IPS-15b (cell line): Measurements from ENCODE around the gene CEACAM4.

Experiments used
- H3K27me3 ChIP-seq: one replicate; pipeline ENCODE4 v1.6.1; 2013; ENCODE audit warnings: low read length; ENCODE audit not compliant: control insufficient read depth, insufficient read depth
- H3K36me3 ChIP-seq: one replicate; pipeline ENCODE4 v1.6.1; 2013; ENCODE audit warnings: low read length; ENCODE audit not compliant: control insufficient read depth, insufficient read depth
- H3K4me1 ChIP-seq: one replicate; pipeline ENCODE4 v1.6.1; 2013; ENCODE audit warnings: mild to moderate bottlenecking, low read length; ENCODE audit not compliant: control insufficient read depth, insufficient read depth
- H3K4me3 ChIP-seq: one replicate; pipeline ENCODE4 v1.5.1; 2013; ENCODE audit warnings: low read depth, low read length
- H3K9ac ChIP-seq: one replicate; pipeline ENCODE4 v1.6.1; 2013; ENCODE audit warnings: low read depth, mild to moderate bottlenecking, low read length
- H3K9me3 ChIP-seq: one replicate; pipeline ENCODE4 v1.6.1; 2013; ENCODE audit warnings: mild to moderate bottlenecking, low read length; ENCODE audit not compliant: control insufficient read depth, insufficient read depth

The CEACAM4 gene

DNA sequence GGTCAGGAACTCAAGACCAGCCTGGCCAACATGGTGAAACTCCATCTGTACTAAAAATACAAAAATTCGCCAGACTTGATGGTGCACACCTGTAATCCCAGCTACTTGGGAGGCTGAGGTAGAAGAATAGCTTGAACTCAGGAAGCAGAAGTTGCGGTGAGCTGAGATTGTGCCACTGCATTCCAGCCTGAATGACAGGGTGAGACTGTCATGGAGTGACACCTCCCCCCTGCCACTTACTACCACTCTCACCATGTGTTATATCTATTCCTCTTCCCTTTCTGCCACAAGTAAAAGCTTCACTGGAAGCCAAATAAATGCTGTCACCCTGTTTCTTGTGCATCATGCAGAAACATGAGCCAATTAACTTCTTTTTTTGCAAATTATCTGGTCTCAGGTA, 10.6 kb upstream of the CEACAM4 start:
- no peaks in the 10 kb centered on the region for H3K36me3 ChIP-seq
- H3K4me3 ChIP-seq = no peak overlapping the region
- no peaks in the 10 kb centered on the region for H3K4me1 ChIP-seq
- no peak overlapping the region for H3K9ac ChIP-seq
- H3K27me3 ChIP-seq = peaks cover 3% of the 10 kb centered on the region
- no peaks in the 10 kb centered on the region for H3K9me3 ChIP-seq

DNA sequence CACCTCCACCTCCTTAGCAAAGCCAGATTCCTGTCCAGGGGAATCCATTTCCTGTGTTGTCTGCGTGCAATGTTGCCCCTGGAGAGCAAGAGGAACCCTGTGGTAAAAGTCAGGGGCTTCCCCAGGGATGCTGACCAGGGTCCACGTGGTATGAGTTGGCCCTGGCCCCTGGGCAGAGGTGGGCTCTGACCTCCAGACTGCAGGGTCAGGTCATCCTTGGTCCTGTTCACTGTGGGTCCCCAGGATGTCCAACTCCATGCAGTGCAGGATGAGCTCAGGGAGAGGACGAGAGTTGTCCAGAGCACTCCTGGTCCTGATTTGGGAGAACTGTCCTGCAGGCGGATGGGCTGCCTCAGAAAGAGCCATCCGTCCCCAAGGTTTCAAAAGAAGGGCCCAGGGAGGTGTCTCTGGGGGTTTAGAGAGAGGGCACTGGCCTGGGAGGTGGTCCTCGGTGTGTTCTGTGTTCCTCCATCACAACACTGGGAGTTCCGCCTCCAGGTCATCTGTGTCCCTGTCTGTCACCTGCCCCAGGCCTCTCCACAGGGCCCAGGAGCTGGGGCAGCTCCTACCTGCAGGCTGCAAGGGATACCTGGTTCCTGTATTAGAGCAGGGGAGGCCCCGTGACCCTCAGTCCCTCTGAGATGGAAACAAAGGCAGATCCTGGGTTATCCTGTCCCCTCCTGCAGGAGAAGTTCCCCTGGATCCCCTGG, 1.2 kb upstream of the CEACAM4 start:
- H3K9ac ChIP-seq = no peak overlapping the region
- H3K36me3 ChIP-seq = no peaks in the 10 kb centered on the region

DNA sequence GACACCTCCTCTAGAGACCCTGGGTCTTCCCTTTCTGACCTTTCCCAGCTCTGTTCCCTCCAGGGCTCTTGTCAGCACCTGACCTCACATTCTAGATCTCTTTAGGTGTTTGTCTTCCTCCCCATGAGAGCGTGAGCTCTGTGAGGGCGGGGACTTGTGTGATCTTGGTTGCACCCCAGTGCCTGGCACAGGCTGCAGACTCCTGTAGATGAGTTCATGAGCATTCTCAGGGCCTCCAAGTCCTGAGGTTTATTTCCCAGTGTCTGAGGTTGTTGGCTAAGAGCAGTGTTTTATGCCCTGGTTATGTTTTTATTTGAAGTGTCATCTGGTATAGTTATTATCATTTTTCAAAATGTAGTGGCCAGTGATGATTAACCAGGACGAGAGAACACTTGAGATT, 596 bp downstream of the CEACAM4 start:
- no peaks in the 10 kb centered on the region for H3K4me1 ChIP-seq

More for the DNA sequence above, 1.2 kb upstream of the CEACAM4 start:
- Histone ChIP-seq H3K4me1 (no peaks in the 10 kb centered on the region), H3K4me3 (no peak overlapping the region), H3K27me3 (no peaks in the 10 kb centered on the region), H3K9me3 (no peaks in the 10 kb centered on the region)

DNA sequence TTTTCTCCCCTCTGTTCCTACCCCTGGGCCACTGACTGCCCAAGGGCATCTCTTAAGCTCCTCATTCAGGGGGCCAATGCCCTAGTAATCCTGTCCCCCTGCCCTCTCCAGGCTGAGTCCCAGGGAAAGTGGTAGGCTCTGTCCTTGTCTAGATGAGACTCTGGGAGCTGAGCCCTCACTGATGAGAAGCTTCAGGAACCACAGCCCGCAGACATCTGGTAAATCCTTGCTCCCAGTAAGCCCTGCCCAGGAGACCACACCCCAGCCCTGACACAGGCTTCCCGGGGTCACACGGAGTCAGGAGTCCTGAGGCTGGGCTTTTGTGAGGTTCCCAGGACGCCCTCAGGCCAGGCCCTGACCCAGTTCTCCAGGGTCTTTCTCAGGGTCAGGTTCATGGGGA, 1.9 kb downstream of the CEACAM4 start:
- no peaks in the 10 kb centered on the region for H3K4me1 ChIP-seq
- no peaks in the 10 kb centered on the region for H3K9me3 ChIP-seq
- H3K27me3 ChIP-seq = peaks cover 2% of the 10 kb centered on the region
- no peaks in the 10 kb centered on the region for H3K36me3 ChIP-seq
- no peak overlapping the region for H3K9ac ChIP-seq
- no peak overlapping the region for H3K4me3 ChIP-seq

More for the DNA sequence above, 596 bp downstream of the CEACAM4 start:
- Histone ChIP-seq H3K27me3 (peaks cover 2% of the 10 kb centered on the region), H3K4me3 (no peak overlapping the region), H3K36me3 (no peaks in the 10 kb centered on the region), H3K9ac (no peak overlapping the region), H3K9me3 (no peaks in the 10 kb centered on the region)

DNA sequence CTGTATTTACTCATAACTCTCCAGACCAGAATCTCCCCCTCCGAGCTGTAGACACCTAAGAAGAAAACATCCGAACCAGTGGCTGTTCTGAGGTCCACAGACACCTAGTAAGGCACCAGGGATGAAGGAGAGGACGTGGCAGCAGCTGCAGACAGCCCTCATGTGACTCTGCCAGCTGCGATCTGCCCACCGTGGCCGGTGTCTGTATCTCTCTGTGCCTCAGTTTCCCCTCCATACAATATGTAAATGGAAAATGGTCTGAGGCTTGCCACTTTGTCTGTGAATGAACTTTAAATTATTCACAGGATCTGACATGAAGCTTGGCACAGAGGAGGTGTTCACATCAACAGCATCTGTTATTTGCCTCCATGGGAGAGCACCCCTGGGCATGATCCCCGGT, 2.4 kb downstream of the CEACAM4 start:
- no peak overlapping the region for H3K9ac ChIP-seq
- H3K4me1 ChIP-seq = no peaks in the 10 kb centered on the region
- no peaks in the 10 kb centered on the region for H3K36me3 ChIP-seq
- H3K4me3 ChIP-seq = no peak overlapping the region
- H3K9me3 ChIP-seq = no peaks in the 10 kb centered on the region
- peaks cover 2% of the 10 kb centered on the region for H3K27me3 ChIP-seq

DNA sequence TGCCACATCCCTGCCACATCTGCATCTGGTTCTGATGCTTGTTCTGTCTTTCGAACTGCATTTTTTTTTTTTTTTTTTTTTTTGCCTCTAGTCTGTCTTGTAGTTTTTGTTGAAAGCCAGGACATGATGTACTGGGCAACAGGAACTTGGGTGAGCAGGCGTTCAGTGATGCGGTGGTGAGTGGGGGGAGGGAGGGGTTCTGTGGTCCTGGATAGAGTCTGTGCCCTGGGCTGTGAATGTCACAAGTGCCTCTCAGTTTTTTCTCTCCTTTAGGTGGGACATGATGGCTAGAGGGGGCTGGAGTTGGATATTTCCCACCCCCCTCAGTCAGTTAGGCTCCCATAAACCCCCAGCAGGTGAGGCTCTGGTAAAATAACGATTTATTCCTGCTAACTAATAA, 3.5 kb downstream of the CEACAM4 start:
- H3K36me3 ChIP-seq = no peaks in the 10 kb centered on the region
- no peak overlapping the region for H3K9ac ChIP-seq
- H3K9me3 ChIP-seq = no peaks in the 10 kb centered on the region
- H3K27me3 ChIP-seq = peaks cover 2% of the 10 kb centered on the region
- H3K4me1 ChIP-seq = no peaks in the 10 kb centered on the region
- H3K4me3 ChIP-seq = no peak overlapping the region

DNA sequence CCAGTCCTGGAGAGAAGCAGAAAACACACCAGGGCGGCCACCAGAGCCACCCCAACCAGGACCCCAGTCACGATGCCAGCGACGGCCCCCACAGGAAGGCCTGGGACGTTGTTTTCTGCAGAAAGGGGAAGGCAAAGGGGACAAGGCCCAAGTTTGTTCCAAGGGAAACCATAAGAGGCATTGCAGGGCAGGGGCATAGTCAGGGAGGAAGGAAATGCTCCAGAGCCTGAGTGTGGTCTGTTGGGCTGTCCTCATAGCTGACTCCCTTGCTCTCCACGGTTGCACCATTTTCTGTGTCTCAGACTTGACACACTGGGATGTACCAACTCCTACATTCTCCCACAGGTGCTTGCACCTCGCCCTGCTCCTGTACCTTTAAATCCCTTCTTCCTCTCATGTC, 5.2 kb downstream of the CEACAM4 start:
- Histone ChIP-seq H3K9ac (no peak overlapping the region), H3K27me3 (peaks cover 4% of the 10 kb centered on the region), H3K36me3 (no peaks in the 10 kb centered on the region)

DNA sequence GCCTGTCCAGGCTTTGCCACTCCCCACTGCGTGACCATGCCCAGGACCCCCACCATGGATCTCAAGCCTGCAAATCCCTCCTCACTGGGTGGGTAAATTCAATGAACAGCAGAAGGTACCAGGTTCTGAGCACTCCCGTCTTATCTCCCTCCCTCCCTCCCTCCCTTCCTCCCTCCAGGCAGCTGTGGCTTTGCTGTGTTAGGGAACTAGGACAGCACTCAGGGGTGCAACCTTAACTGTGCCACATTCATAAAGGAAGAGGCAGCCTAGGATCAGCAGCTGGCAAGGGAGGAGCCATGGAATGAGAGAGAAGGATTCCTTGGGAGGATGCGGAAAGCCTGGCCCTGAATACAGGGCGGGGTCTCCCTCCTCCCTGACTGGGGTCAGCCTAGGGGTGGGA, 5.6 kb downstream of the CEACAM4 start:
- peaks cover 4% of the 10 kb centered on the region for H3K27me3 ChIP-seq
- H3K4me1 ChIP-seq = no peaks in the 10 kb centered on the region
- H3K9ac ChIP-seq = no peak overlapping the region
- H3K4me3 ChIP-seq = no peak overlapping the region
- no peaks in the 10 kb centered on the region for H3K36me3 ChIP-seq
- H3K9me3 ChIP-seq = no peaks in the 10 kb centered on the region

More for the DNA sequence above, 5.2 kb downstream of the CEACAM4 start:
- Histone ChIP-seq H3K4me1 (no peaks in the 10 kb centered on the region), H3K4me3 (no peak overlapping the region), H3K9me3 (no peaks in the 10 kb centered on the region)

DNA sequence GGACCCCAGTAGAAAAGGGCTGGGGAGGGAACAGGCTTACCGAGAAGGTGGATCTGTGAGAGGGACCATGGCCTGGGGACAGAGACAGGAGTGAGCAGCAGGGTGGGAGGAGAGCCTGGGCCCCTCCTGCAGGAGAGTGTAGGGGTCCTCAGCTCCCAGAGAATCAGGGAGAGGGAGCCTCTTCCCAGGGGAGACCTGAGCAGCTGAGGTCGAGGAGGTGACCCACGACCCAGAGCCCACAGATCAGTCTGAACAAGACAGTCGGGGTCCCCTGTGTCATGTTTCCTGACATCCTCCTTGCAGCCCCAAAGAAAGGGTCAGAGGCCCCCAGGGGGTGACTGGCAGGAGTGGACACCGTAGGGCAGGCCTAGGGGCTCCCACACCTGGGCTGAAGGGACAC, 6.7 kb downstream of the CEACAM4 start:
- Histone ChIP-seq H3K4me3 (no peak overlapping the region), H3K9me3 (no peaks in the 10 kb centered on the region), H3K9ac (no peak overlapping the region), H3K36me3 (no peaks in the 10 kb centered on the region), H3K27me3 (peaks cover 4% of the 10 kb centered on the region), H3K4me1 (no peaks in the 10 kb centered on the region)

DNA sequence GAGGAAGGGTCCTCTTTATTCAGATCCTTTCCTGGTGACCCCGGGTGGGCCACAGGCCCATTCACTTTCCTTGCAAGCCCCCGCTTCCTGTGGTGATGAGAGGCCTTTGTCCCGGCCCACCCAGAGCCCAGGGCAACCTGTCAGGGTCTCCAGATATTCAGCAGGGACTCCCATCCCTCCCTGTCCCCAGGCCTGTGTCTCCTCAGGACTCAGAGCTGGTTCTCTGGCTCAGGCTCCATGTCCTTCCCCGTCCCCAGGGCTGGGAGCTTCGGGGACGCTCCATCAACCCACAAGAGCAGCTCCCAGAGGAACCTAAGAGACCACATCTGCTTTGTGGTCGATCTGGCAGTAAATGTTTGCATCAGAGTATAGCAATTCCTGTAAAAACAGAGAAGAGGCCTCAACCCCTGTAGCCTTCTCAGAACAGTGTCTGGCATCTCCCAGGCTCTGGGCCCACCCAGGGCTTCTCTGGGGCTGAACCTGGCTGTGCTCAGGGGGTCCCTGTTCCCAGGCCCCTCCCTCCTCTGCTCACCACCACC, 7.8 kb downstream of the CEACAM4 start:
- no peaks in the 10 kb centered on the region for H3K4me1 ChIP-seq
- H3K27me3 ChIP-seq = peaks cover 4% of the 10 kb centered on the region
- no peaks in the 10 kb centered on the region for H3K9me3 ChIP-seq
- no peak overlapping the region for H3K4me3 ChIP-seq
- H3K36me3 ChIP-seq = no peaks in the 10 kb centered on the region
- no peak overlapping the region for H3K9ac ChIP-seq

DNA sequence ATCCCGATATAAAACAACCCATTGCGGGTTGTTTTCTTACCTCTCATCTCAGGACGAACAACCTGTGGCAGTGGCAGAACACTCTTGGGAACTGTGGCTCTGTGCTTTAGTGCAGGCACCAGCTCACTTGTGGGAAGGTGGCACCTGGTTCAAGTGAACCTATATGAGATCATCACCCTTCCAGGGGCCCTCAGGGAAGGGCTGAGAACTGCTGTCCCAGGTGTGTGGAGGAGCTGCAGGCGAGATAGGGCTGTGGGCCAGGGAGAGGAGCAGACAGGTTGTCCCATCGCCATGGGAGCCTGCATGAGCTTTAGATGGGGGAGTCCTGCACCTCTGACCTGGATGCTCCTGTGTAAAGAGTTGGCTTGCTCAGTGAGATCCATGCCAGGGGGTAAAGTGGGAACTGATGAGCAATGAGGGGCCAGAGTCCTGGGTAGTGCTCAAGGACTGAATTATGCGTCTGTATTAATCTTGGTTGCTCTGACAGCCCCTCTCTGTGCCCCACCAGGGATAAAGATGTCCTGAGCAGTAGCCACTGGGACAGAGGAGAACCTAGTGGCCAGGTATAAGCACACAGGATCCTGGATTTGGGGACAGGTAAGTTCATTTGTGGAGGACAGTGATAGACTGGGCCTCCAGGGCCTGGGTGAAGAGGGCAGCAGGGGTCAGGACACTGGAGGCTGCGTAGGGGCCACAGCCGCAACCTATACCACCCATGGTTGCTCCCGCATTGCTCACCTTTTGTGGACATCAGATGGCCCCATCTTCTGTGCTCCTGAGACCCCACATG, 8.7 kb downstream of the CEACAM4 start:
- Histone ChIP-seq H3K4me3 (no peak overlapping the region), H3K36me3 (no peaks in the 10 kb centered on the region), H3K9me3 (no peaks in the 10 kb centered on the region), H3K4me1 (no peaks in the 10 kb centered on the region), H3K27me3 (peaks cover 4% of the 10 kb centered on the region), H3K9ac (no peak overlapping the region)
